OCI-LY3 (cell line): ENCODE measurements around the gene NPBWR2.

ENCODE experiments used
- EZH2phosphoT487 ChIP-seq: fragments of 200-600 bp; shearing (Covaris generic); IDR thresholded peaks from 2 replicates; pipeline ENCODE4 v1.6.1; 2018; ENCODE audit warnings: antibody characterized with exemption, mixed run types, low read depth
- TF ChIP-seq, protein P1 (sequence below): fragments of 200-600, 300-600 bp; sonication (generic); IDR thresholded peaks from 2 replicates; pipeline ENCODE4 v1.5.1; 2014; ENCODE audit warnings: antibody characterized with exemption, low read length, low read depth

- TF ChIP-seq, protein P1, sequence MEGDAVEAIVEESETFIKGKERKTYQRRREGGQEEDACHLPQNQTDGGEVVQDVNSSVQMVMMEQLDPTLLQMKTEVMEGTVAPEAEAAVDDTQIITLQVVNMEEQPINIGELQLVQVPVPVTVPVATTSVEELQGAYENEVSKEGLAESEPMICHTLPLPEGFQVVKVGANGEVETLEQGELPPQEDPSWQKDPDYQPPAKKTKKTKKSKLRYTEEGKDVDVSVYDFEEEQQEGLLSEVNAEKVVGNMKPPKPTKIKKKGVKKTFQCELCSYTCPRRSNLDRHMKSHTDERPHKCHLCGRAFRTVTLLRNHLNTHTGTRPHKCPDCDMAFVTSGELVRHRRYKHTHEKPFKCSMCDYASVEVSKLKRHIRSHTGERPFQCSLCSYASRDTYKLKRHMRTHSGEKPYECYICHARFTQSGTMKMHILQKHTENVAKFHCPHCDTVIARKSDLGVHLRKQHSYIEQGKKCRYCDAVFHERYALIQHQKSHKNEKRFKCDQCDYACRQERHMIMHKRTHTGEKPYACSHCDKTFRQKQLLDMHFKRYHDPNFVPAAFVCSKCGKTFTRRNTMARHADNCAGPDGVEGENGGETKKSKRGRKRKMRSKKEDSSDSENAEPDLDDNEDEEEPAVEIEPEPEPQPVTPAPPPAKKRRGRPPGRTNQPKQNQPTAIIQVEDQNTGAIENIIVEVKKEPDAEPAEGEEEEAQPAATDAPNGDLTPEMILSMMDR, result no peak
- no peak for TF ChIP-seq EZH2phosphoT487
These were observed 30.3 kb downstream of the NPBWR2 start for GRCh38 chr20:64077094-64077493.
